Stimulated activated CD8-positive, alpha-beta memory T cell treated with anti-CD3 and anti-CD28 coated beads, Interleukin-2, amount 100 ng/mL, for 1 hour (primary cell): ENCODE measurements around the gene SCN1A.
"Not testable (repeated sequence)": the region's sequence is repeated elsewhere in the genome, so short reads cannot be mapped to it uniquely, and the experiment has no call there.

ENCODE experiments used
- DNase-seq, 2 donors: peaks; one replicate each; pipeline ENCODE4 v3.0.0-alpha.2; 2020; ENCODE audit warnings: low read depth in 2 of 2

The SCN1A gene

DNA sequence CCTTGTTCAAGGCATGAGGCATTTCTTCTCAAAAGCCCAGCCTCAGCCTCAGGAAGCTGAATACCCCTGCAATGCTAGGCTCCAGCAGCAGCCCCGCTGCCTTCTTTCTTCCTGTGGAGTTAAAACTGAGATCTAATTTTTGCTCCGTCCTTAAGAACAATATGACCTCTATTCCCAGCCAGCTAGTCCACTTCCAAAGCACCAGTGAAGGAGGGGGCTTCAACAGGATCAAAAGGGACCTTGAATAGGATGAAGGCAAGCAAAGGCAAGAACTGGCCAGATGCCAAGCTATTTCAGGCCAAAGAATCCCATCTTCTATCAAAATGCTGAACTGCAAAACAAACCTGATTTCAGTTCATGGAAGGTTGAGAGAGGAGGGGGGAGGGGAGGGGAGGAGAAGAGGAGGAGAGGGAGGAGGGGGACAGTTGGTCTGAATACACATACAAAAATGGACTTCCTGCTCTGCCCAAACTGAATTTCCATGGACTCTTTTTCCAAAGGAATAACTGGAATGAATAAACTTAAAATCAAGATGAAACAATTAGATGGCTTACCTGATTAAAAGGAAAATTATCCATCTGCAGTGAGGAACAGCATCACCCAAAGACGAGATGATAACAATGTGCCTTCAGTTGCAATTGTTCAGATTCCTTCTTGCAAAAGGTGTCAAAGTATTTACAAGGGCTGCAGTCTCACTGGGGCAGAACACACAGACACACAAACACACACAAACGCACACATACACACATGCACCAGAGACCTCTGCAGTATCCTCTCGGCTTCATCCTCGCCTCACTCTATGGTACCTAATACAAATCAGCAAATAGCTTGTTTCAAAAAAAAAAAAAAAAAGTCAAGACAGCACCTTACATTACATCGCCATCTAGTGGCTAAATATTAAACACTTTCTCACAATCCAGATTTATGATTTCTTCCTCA, at the start of gene SCN1A:
TSS of gene SCN1A (minus strand) at position 804 of the 939 bp plus-strand sequence. CDS start 54,399 bp downstream, outside the sequence.
- no peak for DNase-seq

DNA sequence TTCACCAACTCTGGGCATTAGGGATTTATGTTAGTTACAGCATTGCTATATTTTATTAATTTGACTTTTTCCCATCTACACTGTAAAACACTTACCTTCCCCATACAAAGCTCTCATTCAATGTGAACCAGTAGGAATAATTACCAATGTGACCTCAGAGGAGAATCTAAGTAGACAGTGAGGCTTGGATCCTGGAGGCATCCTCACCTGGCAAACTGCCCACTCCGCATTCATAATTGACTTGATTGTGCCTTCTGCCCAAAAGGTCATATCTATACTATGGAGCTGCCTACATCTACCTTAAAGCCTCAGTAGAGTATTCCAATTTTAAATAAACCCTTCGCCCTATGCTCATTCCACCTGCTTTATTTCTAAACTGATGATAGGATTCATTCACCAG, 45.4 kb upstream of the SCN1A start:
- no peak for DNase-seq

DNA sequence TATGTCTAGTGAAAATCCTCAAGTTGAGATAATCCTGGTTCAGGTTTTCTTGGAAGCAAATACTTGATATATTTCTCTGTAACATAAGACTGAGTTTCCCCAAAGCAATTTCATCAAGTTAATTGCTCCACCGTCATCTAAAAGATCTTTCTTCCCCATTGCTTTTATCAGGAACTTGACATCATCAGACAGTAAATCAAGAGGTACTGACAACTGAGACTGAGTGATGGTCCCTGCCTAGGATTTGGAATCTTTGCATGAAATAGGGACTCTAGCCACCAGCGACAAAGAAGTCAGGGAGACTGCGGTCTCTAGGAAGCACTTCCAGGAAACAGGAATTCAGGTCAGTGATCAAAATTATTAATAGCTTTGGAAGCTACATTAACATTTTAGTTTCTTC, 43.4 kb upstream of the SCN1A start:
- DNase-seq = no peak

DNA sequence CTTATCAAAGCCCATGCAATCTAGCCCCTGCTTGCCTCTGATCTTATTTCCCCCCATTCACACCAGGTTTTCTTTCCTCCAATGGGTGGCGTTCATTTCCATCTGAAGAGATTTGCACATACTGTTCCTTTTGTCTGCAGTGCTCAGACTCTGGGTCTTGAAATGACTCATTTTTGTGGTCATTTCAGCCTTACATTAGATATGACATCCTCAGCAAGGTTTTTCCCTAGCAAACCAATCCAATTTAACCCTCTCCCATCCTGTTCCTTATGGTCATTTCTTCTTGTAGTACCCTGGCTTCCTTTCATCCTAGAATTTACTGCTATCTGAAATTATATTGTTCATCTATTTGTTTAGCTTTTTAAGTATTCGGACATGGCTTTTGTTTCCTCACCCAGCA, 42.5 kb upstream of the SCN1A start:
- no peak for DNase-seq

DNA sequence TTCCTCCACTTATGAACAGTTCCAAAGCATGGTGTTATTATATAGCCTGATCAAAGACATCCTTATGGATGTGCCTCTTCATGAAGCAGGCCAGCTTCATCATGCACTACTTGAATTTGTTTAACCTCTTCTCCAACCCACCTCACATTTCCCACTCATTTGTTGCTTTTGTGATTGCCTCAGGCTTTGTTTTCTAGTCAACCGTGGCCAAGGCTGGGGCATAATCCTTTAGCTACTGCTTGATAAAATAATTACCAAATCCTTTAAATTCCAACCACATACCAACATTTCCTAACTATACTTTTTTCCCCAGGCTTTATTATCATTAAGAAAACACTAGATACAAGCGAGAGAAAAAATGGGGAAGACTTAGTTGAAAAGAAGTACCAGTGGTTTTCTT, 39.6 kb upstream of the SCN1A start:
- no peak for DNase-seq

DNA sequence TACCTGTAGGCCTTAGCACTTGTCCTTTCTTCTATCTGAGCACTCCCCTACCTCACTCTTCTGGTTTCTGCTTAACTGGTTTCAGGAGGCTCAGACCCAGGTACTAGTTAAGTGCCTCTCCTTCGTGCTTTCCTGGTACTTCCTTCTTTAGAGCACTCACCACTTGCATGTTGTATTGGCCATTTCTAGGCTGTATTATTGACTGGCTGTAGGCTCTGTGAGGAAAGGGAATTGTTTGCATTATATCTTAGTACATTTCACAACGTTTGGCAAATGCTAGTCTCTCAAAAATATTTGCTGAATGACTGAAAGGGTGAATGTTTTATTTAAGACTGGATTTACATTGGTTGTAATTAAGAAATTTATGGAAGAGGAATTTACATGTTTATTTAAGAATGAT, 36.0 kb upstream of the SCN1A start:
- no peak for DNase-seq

DNA sequence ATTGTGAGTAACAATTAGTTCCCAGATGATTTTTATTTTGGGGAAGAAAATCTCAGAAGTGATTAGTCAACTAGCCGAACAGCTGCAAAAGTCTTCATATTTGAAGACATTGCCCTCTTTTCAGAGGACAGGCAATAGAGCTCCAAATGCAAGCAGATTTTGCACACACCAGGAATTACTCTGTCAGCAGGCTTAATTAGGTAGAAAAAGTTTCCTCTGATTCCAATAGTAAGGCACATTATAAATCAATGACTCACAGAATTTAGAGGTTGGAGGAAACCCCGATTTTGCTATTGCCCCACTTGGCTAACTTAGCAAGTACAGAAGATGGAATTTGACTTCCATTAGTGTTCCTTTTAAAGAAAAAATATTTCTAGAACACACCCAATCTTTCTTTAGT, 30.7 kb upstream of the SCN1A start:
- no peak for DNase-seq

DNA sequence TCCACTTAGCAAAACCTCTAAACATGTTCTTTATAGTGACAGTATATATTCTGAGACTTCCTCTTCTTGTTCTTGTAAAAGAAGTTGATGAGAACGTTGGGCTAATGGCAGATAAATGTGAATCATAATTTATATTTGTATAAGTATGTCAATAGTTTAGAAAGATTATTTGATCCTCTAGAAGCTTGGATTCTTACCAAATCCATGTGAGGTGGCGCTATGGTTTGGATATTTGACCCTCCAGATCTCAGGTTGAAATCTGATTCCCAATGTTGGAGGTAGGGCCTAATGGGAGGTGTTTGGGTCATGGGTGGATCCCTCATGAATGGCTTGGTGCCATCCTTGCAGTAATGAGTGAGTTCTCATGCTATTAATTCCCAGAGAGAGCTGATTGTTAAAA, 29.8 kb upstream of the SCN1A start:
- DNase-seq = no peak

DNA sequence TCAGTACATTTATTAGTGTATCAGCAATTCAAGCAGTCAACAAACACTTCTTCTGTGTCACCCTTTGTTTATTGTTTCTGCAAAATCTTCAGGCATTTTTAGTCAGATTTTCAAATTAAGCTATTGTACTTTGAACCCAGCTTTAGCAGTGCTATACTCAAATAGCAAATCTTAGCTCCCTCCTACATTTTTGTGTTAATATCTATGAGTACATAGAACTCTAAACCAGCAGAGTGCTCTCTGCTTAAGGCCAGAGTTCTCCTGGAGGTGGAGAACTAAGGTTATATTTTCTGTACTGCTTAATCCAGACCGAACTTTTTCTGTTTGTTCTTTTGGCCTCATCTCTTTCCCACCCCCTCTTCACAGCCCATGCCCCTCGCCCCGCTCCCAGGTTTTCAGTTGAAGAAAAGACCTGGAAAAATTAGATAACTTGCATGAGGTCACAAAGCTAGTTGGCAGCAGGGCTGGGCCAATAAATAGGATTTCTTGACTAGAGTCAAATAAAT, 29.2 kb upstream of the SCN1A start:
- DNase-seq = no peak

DNA sequence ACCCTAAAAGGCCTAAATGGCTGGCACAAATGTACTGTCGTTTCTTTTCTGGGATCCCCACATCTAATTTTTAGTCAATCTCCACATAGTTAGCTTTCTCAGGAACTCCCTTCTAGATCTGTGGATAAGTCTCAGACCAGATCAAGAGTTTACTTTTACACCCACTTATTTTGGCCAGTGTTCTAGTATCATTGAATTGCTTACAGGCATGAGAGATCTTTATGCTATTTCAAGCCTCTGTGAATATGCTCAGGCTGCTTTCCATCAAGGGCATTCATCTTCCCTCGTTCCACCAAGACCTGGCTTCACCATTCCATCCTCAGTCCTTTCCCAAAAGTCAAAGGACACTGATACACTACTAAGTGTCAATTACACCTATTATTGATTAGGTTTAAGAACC, 27.8 kb upstream of the SCN1A start:
- DNase-seq = no peak

DNA sequence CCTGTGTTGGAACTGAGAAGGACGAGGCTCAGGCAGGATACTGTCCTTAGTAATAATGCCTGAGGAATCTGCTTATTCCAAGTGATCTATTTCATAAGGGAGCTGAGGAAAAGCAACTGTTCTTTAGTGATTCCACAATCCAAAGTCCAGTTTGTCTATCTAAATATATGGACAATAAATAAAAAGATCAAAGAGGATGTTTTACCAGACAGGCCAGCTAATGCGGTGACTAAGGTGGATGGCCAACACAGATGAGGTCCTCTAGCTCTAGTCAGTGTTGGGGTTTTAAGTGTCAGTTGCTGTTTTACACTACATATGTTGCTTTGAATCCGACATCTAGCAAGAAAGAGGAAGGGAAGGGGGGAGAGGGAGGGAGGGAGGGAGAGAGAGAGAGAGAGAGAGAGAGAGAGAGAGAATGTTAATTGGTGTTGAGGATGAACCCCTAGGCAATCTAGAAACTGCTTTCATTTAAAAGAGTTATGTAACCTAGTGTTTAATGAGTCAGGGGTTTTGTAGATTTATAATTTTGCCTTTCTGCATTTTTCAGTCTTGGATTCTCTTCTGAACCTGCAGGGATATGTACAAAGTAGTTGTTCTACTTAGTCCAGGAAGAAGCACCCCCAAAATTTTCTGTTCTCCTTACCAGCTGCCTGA, 27.0 kb upstream of the SCN1A start:
- no peak for DNase-seq

DNA sequence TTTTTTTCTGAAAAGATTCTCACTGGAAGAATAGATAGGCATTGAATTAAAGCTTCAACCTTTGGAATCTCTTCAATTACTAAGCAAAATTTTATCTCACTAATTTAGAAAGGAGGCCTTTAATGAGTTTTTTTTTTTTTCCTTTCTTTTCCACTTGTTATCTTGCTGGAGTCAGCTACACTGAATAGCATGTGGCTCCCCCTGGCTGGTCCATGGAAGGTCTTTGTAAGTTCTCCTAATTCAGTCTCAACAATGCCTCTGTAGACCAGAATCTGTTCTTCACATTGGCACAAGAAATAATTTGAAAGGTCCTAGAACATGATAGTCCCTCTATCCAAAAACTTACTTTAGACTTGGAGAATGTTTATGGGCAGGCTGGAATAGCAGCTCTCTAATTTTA, 24.2 kb upstream of the SCN1A start:
- no peak for DNase-seq

DNA sequence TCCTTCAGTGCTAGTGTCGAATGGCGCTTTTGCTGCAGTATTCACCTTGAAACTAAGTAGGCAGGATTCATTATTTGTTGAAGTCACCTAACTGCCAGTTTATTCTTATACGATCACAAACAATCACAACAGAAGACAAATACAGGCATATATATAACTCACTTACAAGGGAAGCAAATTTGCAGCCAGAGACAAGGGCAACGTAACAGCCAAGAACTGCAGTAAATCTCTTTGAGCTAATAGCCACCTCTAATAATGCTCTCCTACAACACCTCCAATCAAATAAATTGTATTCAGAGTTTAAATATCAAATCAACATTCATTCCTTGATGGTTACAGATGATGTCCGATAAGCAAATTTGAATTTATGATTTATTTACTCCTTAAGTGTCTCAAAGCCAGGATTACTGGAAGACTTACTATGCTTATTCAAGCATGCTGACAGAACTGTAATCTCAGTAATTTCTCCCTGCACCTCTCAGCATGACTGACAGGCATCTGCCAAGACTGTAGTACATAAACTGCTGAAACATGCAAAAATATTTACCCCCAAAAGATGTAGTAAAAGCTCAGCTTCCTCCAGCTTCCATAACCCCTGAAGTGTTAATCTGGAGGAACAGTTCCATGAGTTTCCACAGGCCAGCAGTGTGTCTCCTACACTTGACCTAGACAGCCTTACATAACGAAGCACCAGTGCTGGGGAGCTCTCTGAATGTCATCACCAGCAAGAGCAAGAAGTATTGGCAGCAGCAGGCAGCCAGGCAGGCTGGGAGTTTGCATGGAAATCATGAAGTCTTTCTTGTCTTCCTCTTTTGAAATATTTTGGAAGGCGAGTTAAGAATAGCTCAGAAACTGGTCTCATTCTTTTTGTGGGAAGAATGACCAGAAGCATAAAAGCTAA, 20.9 kb upstream of the SCN1A start:
- DNase-seq = no peak

DNA sequence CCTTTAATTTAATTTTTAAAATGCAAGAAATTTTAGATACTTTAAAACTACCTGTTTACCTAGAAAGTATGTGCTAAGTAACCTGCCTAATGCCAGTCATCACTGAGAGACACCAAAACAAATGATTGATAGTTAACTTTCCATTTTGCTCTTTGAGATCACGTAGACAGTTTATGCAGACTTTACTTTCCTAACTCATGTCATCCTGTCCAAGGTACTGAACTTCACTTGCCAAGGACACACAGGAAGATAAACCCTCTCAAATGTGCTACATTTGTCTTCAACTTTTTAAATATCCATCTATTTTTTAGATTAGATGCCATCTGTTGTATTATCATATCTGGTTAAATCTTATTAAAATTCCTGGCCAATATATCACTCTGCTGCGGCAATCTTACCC, 20.1 kb upstream of the SCN1A start:
- no peak for DNase-seq

DNA sequence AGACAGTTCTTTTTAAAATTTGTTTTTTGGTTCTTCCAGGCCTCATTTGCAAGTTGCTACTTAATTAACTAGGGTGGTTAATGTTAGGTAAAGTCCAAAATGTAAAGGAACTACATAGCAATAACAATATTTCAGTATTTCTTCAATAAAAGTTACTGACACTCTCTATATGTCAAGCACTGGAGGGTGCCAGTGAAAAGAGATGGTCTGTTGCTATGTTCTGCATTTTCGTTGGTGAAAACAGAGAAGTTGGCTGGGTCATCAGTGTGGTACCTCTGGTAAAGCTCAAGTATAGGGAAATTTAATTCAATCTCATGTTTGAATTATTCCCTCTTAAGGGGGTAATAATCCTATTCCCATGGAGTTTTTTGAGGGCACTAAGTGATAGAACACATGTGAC, 16.3 kb upstream of the SCN1A start:
- no peak for DNase-seq

DNA sequence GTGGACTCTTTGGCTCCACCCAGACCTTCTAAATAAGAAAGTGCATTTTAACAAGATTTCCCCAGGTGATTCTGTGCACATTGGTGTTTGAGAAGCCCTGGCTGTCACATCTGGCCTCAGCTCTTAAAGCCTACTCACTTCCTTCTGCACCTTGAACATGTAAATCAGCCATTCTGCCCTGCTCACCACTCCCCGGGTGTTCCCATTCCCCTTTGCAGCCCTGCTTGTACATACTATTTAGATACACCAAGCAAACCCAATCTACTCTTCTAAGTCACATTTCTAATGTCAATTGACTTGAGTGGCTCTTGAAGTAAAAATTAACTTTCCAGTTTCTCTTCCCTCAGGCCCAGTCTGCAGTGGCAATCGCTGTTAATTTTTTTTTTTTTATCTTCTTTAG, 13.1 kb upstream of the SCN1A start:
- no peak for DNase-seq

DNA sequence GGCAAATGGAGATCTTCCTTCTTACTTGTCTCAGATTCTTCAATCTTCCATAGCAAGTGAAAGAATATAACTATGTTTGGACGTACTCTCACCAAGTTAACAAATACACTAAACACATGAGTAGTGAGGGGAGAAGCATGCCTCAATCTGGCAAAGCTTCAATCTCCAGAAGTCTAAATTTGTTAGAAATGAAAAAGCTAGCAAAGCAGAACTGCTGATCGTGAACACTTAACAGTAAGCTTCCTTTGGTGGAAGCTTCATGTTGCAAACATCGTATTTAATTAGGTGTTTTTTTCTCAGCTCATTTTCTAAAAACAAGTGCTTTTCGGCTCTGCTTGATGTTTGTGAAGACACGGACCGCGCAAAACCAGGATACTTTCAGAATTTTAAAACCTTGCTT, 12.7 kb upstream of the SCN1A start:
- DNase-seq = no peak

DNA sequence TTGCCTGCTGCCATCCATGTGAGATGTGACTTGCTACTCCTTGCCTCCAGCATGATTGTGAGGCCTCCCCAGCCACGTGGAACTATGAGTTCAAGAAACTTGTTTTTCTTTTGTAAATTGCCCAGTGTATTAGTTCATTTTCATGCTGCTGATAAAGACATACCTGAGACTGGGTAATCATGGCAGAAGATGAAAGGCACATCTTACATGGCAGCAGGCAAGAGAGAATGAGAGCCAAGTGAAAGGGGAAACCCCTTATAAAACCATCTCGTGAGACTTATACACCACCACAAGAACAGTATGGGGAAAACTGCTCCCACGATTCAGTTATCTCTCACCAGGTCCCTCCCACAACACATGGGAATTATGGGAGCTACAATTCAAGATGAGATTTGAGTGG, 11.7 kb upstream of the SCN1A start:
- DNase-seq = not testable (repeated sequence)

DNA sequence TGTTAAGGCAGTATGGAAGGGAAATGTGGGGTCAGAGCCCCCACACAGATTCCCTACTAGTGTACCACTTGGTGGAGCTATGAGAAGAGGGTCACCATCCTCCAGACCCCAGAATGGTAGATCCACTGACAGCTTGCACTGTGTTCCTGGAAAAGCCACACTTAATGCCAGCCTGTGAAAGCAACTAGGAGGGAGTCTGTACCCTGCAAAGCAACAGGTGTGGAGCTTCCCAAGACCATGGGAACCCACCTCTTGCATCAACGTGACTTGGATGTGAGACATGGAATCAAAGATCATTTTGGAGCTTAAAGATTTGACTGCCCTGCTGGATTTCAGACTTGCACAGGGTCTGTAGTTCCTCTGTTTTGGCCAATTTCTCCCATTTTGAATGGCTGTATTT, 10.8 kb upstream of the SCN1A start:
- DNase-seq = no peak

DNA sequence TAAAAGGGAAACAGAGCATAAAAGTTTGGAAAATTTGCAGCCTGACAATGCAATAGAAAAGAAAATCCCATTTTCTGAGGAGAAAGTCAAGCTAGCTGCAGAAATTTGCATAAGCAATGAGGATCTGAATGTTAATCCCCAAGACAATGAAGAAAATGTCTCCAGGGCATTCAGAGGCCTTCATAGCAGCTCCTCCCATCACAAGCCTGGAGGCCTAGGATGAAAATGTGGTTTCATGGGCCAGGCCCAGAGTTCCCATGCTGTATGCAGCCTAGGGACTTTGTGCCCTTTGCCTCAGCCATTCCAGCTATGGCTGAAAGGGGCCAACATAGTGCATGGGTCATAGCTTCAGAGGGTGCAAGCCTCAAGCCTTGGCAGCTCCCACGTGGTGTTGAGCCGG, 10.3 kb upstream of the SCN1A start:
- no peak for DNase-seq

DNA sequence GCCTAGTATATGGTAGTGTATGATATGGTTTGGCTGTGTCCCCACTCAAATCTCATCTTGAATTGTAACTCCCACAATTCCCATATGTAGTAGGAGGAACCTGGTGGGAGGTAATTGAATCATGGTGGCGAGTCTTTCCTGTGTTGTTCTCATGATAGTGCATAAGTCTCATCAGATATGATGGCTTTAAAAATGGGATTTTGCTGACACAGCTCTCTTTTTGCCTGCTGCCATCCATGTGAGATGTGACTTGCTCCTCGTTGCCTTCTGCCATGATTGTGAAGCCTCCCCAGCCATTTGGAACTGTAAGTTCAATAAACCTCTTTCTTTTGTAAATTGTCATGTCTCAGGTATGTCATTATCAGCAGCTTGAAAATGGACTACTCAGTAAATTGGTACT, 9.5 kb upstream of the SCN1A start:
- no peak for DNase-seq

DNA sequence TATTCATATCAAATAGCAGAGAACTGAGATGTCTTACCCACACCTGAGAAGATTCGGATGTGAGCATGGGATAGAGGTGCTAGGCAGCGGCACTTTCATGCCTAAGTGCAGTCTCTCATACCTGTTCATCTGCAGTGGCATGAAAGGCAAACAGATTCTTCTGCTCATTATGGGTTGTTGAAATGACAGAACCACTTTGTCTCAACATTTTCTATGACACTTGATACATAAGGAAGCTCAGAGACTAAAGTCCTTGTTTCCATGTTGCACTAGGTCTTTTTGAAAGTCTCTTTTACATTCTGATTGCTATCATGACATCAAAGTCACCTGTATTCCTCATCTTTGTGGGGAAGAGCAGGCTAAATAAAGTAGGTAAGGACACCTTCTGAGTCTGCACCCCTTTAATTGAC, 8.0 kb upstream of the SCN1A start:
- DNase-seq = no peak
